Body of pancreas (tissue), 4 donors: Measurements from ENCODE around the gene CFAP97D2.

Source experiments
- CTCF ChIP-seq, 7 experiments: fragments of 450-650 bp in 4 of 7; fragments of 200-600 bp in 3 of 7; sonication (generic) in 3 of 7; IDR thresholded peaks; one replicate each; pipeline ENCODE4 v1.5.1; 2016 to 2019; ENCODE audit warnings: antibody characterized with exemption in 7 of 7
- POLR2A ChIP-seq, 3 donors: fragments of 450-650 bp; IDR thresholded peaks; one replicate each; pipeline ENCODE4 v1.6.1; 2016; ENCODE audit warnings: antibody characterized with exemption in 3 of 3, mild to moderate bottlenecking in 2 of 3

GRCh38 chr13:114152831-114153371, 26.2 kb upstream of the CFAP97D2 start:
- TF ChIP-seq POLR2A (IDR thresholded peaks at IDR 0.05) (no peak), CTCF (IDR thresholded peaks at IDR 0.05) (no peak)
